HepG2 (cell line): ENCODE measurements around the gene SYNM. TPM values are rescaled to one million over a fixed set of nuclear protein-coding genes. Genes with fewer than 3 reads are reported as not detected.

Experiments used
- CBFB ChIP-seq: sonication (generic); formaldehyde crosslinking; IDR thresholded peaks from 2 replicates; pipeline ENCODE4 v1.4.0; 2020; ENCODE audit warnings: missing genetic modification reagents
- POLR2A ChIP-seq, 2 experiments: IDR thresholded peaks; 2 replicates each; pipeline ENCODE4 v1.6.1; 2011; ENCODE audit warnings: low read depth in 2 of 2, low read length in 2 of 2, mild to moderate bottlenecking in 1 of 2, moderate library complexity in 1 of 2; ENCODE audit not compliant: insufficient read depth in 1 of 2
- RFXAP ChIP-seq: sonication (generic); formaldehyde crosslinking; IDR thresholded peaks from 2 replicates; pipeline ENCODE4 v1.4.0; 2020; ENCODE audit warnings: missing genetic modification reagents, borderline replicate concordance
- SATB2 ChIP-seq: sonication (generic); formaldehyde crosslinking; IDR thresholded peaks from 2 replicates; pipeline ENCODE4 v1.5.0; 2020; ENCODE audit warnings: missing genetic modification reagents
- SNAPC5 ChIP-seq: sonication (generic); formaldehyde crosslinking; IDR thresholded peaks from 2 replicates; pipeline ENCODE4 v1.8.1; 2023; ENCODE audit warnings: mild to moderate bottlenecking, missing genetic modification reagents, borderline replicate concordance
- XBP1 ChIP-seq: sonication (generic); formaldehyde crosslinking; IDR thresholded peaks from 2 replicates; pipeline ENCODE4 v1.5.0; 2020; ENCODE audit warnings: missing genetic modification reagents
- ZNF333 ChIP-seq: sonication (generic); formaldehyde crosslinking; IDR thresholded peaks from 2 replicates; pipeline ENCODE4 v1.4.0; 2020; ENCODE audit warnings: mild to moderate bottlenecking, missing genetic modification reagents, borderline replicate concordance
- ZNF570 ChIP-seq: sonication (generic); formaldehyde crosslinking; IDR thresholded peaks from 2 replicates; pipeline ENCODE4 v1.4.0; 2020; ENCODE audit warnings: mild to moderate bottlenecking, missing genetic modification reagents, borderline replicate concordance
- ZNF598 ChIP-seq: sonication (generic); formaldehyde crosslinking; IDR thresholded peaks from 2 replicates; pipeline ENCODE4 v1.5.1; 2020; ENCODE audit warnings: mild to moderate bottlenecking, missing genetic modification reagents, borderline replicate concordance
- ZNF724P ChIP-seq: sonication (generic); formaldehyde crosslinking; IDR thresholded peaks from 2 replicates; pipeline ENCODE4 v1.8.0; 2022; ENCODE audit warnings: missing genetic modification reagents, borderline replicate concordance
- ZSCAN31 ChIP-seq: sonication (generic); formaldehyde crosslinking; IDR thresholded peaks from 2 replicates; pipeline ENCODE4 v1.5.0; 2020; ENCODE audit warnings: low read depth, mild to moderate bottlenecking, missing genetic modification reagents
- polyA plus RNA-seq, 8 experiments: library from polyadenylated mRNA; depleted of rRNA in 3 of 8; stranded (reverse) in 7 of 8; unstranded in 1 of 8; fragments of >200 nt; fragmentation: Illumina TruSeq in 4 of 8; extraction: Trizol in 4 of 8; gene quantifications; 2 replicates each; pipeline versions ENCODE4 v1.2.1 to v1.2.3, GENCODE V29; 2011 to 2016; ENCODE audit warnings: low read depth in 4 of 8, missing spikeins in 1 of 8, mixed read lengths in 1 of 8; ENCODE audit not compliant: insufficient read depth in 1 of 8
- total RNA-seq, 5 experiments: library from RNA; depleted of rRNA; stranded (reverse); fragments of >200 nt; fragmentation: Illumina TruSeq; extraction: Trizol; gene quantifications; 2 replicates each; pipeline ENCODE4 v1.2.3, GENCODE V29; 2016; ENCODE audit warnings: low read depth in 1 of 5
- TF ChIP-seq, protein P1 (sequence below): sonication (generic); formaldehyde crosslinking; IDR thresholded peaks from 2 replicates; pipeline ENCODE4 v1.4.0; 2020; ENCODE audit warnings: missing genetic modification reagents
- TF ChIP-seq, protein P2 (sequence below): IDR thresholded peaks from 2 replicates; pipeline ENCODE4 v1.4.0; 2020; ENCODE audit warnings: mild to moderate bottlenecking, missing genetic modification reagents
- TF ChIP-seq, protein P3 (sequence below): sonication (generic); formaldehyde crosslinking; IDR thresholded peaks from 2 replicates; pipeline ENCODE4 v1.4.0; 2020; ENCODE audit warnings: missing genetic modification reagents, borderline replicate concordance
- TF ChIP-seq, protein P4 (sequence below): IDR thresholded peaks from 2 replicates; pipeline ENCODE4 v1.6.1; 2016; ENCODE audit warnings: low read depth, control low read depth

Gene SYNM
- total and polyA plus RNA-seq, 2 of the 13 experiments (the other 11 are each of a cell fraction or from before 2014, with no cell fraction given) = 1.1 to 3.7 TPM

GRCh38 chr15:99131441-99132023 is 26.7 kb downstream of the SYNM start (continued):
- TF ChIP-seq, protein P1, sequence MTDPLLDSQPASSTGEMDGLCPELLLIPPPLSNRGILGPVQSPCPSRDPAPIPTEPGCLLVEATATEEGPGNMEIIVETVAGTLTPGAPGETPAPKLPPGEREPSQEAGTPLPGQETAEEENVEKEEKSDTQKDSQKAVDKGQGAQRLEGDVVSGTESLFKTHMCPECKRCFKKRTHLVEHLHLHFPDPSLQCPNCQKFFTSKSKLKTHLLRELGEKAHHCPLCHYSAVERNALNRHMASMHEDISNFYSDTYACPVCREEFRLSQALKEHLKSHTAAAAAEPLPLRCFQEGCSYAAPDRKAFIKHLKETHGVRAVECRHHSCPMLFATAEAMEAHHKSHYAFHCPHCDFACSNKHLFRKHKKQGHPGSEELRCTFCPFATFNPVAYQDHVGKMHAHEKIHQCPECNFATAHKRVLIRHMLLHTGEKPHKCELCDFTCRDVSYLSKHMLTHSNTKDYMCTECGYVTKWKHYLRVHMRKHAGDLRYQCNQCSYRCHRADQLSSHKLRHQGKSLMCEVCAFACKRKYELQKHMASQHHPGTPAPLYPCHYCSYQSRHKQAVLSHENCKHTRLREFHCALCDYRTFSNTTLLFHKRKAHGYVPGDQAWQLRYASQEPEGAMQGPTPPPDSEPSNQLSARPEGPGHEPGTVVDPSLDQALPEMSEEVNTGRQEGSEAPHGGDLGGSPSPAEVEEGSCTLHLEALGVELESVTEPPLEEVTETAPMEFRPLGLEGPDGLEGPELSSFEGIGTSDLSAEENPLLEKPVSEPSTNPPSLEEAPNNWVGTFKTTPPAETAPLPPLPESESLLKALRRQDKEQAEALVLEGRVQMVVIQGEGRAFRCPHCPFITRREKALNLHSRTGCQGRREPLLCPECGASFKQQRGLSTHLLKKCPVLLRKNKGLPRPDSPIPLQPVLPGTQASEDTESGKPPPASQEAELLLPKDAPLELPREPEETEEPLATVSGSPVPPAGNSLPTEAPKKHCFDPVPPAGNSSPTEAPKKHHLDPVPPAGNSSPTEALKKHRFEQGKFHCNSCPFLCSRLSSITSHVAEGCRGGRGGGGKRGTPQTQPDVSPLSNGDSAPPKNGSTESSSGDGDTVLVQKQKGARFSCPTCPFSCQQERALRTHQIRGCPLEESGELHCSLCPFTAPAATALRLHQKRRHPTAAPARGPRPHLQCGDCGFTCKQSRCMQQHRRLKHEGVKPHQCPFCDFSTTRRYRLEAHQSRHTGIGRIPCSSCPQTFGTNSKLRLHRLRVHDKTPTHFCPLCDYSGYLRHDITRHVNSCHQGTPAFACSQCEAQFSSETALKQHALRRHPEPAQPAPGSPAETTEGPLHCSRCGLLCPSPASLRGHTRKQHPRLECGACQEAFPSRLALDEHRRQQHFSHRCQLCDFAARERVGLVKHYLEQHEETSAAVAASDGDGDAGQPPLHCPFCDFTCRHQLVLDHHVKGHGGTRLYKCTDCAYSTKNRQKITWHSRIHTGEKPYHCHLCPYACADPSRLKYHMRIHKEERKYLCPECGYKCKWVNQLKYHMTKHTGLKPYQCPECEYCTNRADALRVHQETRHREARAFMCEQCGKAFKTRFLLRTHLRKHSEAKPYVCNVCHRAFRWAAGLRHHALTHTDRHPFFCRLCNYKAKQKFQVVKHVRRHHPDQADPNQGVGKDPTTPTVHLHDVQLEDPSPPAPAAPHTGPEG (CRISPR knock-in tag) = peak; percentile 85
- TF ChIP-seq ZNF724P (CRISPR knock-in tag) = no peak
- TF ChIP-seq ZNF333 (CRISPR knock-in tag) = no peak
- TF ChIP-seq, protein P2, sequence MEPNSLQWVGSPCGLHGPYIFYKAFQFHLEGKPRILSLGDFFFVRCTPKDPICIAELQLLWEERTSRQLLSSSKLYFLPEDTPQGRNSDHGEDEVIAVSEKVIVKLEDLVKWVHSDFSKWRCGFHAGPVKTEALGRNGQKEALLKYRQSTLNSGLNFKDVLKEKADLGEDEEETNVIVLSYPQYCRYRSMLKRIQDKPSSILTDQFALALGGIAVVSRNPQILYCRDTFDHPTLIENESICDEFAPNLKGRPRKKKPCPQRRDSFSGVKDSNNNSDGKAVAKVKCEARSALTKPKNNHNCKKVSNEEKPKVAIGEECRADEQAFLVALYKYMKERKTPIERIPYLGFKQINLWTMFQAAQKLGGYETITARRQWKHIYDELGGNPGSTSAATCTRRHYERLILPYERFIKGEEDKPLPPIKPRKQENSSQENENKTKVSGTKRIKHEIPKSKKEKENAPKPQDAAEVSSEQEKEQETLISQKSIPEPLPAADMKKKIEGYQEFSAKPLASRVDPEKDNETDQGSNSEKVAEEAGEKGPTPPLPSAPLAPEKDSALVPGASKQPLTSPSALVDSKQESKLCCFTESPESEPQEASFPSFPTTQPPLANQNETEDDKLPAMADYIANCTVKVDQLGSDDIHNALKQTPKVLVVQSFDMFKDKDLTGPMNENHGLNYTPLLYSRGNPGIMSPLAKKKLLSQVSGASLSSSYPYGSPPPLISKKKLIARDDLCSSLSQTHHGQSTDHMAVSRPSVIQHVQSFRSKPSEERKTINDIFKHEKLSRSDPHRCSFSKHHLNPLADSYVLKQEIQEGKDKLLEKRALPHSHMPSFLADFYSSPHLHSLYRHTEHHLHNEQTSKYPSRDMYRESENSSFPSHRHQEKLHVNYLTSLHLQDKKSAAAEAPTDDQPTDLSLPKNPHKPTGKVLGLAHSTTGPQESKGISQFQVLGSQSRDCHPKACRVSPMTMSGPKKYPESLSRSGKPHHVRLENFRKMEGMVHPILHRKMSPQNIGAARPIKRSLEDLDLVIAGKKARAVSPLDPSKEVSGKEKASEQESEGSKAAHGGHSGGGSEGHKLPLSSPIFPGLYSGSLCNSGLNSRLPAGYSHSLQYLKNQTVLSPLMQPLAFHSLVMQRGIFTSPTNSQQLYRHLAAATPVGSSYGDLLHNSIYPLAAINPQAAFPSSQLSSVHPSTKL (CRISPR knock-in tag) = peak; percentile 62; the same call in 1 of the 2 replicates
- no peak for TF ChIP-seq RFXAP
- TF ChIP-seq SNAPC5 (CRISPR knock-in tag) = no peak
- no peak for TF ChIP-seq CBFB
- TF ChIP-seq, protein P3, sequence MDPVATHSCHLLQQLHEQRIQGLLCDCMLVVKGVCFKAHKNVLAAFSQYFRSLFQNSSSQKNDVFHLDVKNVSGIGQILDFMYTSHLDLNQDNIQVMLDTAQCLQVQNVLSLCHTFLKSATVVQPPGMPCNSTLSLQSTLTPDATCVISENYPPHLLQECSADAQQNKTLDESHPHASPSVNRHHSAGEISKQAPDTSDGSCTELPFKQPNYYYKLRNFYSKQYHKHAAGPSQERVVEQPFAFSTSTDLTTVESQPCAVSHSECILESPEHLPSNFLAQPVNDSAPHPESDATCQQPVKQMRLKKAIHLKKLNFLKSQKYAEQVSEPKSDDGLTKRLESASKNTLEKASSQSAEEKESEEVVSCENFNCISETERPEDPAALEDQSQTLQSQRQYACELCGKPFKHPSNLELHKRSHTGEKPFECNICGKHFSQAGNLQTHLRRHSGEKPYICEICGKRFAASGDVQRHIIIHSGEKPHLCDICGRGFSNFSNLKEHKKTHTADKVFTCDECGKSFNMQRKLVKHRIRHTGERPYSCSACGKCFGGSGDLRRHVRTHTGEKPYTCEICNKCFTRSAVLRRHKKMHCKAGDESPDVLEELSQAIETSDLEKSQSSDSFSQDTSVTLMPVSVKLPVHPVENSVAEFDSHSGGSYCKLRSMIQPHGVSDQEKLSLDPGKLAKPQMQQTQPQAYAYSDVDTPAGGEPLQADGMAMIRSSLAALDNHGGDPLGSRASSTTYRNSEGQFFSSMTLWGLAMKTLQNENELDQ (CRISPR knock-in tag) = no peak
- no peak for TF ChIP-seq XBP1 (CRISPR knock-in tag)
- no peak for TF ChIP-seq ZNF598 (CRISPR knock-in tag)
- TF ChIP-seq SATB2 (CRISPR knock-in tag) = no peak
- TF ChIP-seq POLR2A (IDR thresholded peaks at IDR 0.05; ENCODE audit: insufficient read depth in 1 of 2, low read depth in 2 of 2, low read length in 2 of 2) = 0 out of 4 replicates have a peak, but pooled peaks of 1 of the 2 experiments have one; percentile 43
- TF ChIP-seq, protein P4, sequence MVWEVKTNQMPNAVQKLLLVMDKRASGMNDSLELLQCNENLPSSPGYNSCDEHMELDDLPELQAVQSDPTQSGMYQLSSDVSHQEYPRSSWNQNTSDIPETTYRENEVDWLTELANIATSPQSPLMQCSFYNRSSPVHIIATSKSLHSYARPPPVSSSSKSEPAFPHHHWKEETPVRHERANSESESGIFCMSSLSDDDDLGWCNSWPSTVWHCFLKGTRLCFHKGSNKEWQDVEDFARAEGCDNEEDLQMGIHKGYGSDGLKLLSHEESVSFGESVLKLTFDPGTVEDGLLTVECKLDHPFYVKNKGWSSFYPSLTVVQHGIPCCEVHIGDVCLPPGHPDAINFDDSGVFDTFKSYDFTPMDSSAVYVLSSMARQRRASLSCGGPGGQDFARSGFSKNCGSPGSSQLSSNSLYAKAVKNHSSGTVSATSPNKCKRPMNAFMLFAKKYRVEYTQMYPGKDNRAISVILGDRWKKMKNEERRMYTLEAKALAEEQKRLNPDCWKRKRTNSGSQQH (CRISPR knock-in tag) = no peak
- TF ChIP-seq ZSCAN31 (CRISPR knock-in tag) = no peak; the same call in 1 of the 2 replicates
- TF ChIP-seq ZNF570 (CRISPR knock-in tag) = no peak
